DMS53 treated with DMSO at 0.1 percent for 48 hours (cell line): ENCODE results near the gene CXorf51B.
"Not testable (repeated sequence)": the region's sequence is repeated elsewhere in the genome, so short reads cannot be mapped to it uniquely, and the experiment has no call there.

Source experiments
- DNase-seq: peaks from one replicate; lab custom pipeline; 2025; ENCODE audit not compliant: unreplicated experiment; lab: John Stamatoyannopoulos, UW

Gene CXorf51B

DNA sequence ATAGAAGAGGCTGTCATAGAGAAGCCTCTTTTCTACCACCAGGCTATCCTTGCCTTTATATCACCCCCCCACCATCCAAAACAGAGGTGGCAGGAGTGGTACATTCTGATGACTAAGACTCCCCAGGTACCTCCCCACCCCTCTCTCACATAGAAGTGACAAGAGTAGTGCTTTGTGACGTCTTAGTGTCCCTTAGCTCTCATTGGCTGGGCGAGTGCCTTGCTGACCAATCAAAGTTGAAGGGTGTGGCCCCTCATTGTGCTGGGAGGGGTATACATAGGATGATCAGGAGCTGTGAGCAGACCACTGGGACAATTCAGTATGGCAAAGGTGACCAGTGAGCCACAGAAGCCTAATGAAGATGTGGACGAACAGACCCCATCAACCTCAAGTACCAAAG is at the start of gene CXorf51B:
Gene CXorf51B, plus strand, starts transcription at position 301 of the 400 bp plus-strand sequence. Its CDS starts 21 bp downstream, at position 322.
- DNase-seq, result not testable (repeated sequence)

DNA sequence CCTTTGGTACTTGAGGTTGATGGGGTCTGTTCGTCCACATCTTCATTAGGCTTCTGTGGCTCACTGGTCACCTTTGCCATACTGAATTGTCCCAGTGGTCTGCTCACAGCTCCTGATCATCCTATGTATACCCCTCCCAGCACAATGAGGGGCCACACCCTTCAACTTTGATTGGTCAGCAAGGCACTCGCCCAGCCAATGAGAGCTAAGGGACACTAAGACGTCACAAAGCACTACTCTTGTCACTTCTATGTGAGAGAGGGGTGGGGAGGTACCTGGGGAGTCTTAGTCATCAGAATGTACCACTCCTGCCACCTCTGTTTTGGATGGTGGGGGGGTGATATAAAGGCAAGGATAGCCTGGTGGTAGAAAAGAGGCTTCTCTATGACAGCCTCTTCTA is 5.1 kb downstream of the CXorf51B start, which contains the start of gene CXorf51A:
Gene CXorf51A, minus strand, starts transcription at position 101 of the 400 bp plus-strand sequence. Its CDS starts 21 bp downstream, at position 80.
- not testable (repeated sequence) for DNase-seq

DNA sequence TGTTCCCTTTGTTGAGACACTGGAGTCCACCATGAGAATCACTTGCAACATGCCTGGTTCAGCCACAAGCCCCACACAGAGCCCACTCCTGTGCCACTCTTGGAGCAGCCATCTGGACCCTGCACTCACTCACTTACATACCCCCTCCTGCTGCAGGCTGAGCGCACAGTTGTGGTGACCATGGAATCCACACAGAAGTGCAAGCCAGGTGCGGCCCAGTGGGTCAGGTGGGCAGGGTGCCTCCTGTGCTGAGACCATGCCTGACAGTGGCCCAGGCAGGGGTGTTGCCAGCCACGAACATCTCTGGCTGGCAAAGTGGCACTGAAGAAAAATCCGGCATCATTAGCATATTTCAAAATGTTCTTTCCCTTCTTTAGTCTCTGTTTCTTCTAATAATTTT is 22.4 kb downstream of the CXorf51B start:
- DNase-seq, result no peak

DNA sequence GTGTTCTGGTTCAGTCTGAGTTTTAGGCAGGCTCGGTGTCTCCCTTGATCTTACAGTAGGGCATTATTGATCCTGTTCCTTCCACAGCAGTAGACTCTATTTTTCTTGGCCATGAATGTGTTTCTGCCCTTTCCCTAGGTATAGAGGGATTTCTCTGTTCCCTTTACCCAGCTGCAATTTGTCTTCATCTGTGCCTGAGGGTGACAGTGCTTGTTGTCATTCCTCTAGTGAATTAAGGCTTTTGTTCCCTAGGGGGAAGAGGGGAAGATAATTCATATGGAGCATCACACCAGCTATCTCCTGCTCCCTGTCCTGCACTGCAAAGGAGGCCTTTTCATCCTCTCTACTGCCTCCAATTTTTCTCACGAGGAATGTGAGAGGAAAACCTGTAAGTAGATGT is 44.7 kb downstream of the CXorf51B start:
- no peak for DNase-seq
